Subcutaneous adipose tissue (tissue), 4 donors: ENCODE data around the gene XRCC1. TPM values are rescaled to one million over a fixed set of nuclear protein-coding genes. Genes with fewer than 3 reads are reported as not detected.

Source experiments
- total RNA-seq, 4 donors: library from RNA; depleted of rRNA; stranded (reverse); fragments of >200 nt; gene quantifications; one replicate each; pipeline ENCODE4 v1.1.0, GENCODE V29; 2016
- TF ChIP-seq, protein P1 (sequence below): fragments of 450-650 bp; IDR thresholded peaks from one replicate; pipeline ENCODE4 v1.5.1; 2016; ENCODE audit warnings: low read depth, mild to moderate bottlenecking, control low read depth, antibody characterized with exemption, moderate library complexity

Gene XRCC1
- total RNA-seq, 4 donors from 2014 or later = 10.6 to 24.1 (median 19.2) TPM

DNA sequence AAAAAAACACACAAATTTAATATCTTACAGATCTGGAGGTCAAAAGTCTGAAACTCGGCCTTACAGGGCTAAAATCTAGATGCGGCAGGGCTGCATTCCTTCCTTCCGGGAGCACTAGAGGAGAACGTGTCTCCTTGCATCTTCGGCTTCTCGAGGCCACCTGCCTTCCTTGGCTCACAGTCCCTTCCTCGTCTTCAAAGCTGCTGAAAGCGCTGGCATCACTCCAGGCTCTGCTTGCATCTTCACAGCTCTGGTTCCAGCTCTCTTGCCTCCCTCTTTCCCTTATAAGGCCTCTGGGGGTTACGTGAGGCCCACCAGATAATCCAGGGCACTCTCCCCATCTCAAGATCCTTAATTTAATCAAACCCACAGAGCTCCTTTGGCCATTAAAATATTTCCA is 10.5 kb downstream of the XRCC1 start:
- TF ChIP-seq, protein P1, sequence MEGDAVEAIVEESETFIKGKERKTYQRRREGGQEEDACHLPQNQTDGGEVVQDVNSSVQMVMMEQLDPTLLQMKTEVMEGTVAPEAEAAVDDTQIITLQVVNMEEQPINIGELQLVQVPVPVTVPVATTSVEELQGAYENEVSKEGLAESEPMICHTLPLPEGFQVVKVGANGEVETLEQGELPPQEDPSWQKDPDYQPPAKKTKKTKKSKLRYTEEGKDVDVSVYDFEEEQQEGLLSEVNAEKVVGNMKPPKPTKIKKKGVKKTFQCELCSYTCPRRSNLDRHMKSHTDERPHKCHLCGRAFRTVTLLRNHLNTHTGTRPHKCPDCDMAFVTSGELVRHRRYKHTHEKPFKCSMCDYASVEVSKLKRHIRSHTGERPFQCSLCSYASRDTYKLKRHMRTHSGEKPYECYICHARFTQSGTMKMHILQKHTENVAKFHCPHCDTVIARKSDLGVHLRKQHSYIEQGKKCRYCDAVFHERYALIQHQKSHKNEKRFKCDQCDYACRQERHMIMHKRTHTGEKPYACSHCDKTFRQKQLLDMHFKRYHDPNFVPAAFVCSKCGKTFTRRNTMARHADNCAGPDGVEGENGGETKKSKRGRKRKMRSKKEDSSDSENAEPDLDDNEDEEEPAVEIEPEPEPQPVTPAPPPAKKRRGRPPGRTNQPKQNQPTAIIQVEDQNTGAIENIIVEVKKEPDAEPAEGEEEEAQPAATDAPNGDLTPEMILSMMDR = no peak

DNA sequence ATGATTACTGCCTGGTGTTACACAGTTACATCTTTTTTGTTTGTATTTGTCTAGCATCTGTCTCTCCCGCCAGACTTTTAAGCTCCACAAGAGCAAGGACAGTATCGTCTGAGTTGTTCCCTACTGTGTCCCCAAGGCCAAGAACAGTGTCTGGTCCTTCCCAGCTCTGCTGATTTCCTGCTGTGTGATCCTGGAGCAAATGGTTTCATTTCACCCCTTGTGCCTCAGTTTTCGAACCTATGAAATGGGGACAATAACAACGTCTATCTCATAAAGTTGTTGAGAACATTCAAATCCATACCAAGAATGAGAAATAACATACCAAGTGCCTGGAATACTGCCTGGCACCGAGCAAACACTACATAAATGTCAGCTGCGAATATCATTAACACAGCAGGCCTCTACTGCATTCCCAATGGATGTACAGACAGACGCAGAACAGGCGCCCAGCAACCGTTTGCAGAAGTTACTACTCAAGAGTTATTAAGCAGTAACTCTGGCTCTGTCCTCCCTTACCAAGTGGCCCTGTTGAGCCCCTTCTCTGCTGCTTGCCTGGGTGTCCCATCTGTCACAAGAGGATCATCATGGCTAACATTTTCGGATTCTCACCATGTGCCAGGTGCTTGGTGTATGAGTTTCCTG is 11.4 kb downstream of the XRCC1 start:
- TF ChIP-seq, protein P1 = no peak

- TF ChIP-seq, protein P1 = no peak
Observed at GRCh38 chr19:43562698-43563241, 12.6 kb downstream of the XRCC1 start.

DNA sequence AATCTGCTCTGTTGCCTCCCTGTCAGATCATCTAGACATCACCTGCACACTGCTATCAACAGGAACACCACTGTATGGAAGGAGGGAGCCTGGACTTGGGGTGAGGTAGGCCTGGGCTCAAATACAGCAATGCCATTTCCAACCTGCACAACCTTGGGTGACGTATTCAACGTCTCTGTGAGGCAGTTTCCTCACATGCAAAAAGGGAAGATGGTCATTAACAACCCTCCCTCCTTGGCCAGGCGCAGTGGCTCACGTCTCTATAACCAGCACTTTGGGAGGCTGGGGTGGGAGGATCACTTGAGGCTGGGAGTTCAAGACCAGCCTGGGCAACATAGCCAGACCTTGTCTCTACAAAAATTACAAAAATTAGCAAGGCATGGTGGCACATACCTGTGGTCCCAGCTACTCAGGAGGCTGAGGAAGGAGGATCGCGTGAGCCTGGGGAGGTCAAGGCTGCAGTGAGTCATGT is 13.1 kb downstream of the XRCC1 start:
- TF ChIP-seq, protein P1 = no peak

- TF ChIP-seq, protein P1 = no peak
Observed at GRCh38 chr19:43561139-43561970, 14.0 kb downstream of the XRCC1 start.

- TF ChIP-seq, protein P1 = no peak
Observed at GRCh38 chr19:43560687-43561086, 14.6 kb downstream of the XRCC1 start.

GRCh38 chr19:43555185-43555770 is 20.0 kb downstream of the XRCC1 start:
- TF ChIP-seq, protein P1 = no peak
